HL-60 (cell line): Measurements from ENCODE around the gene BEND6.

Source experiments
- DNase-seq, 2 experiments: peaks; one replicate each; pipeline ENCODE4 v3.0.0-alpha.2; 2010 to 2020; ENCODE audit warnings: low read depth in 1 of 2, low spot score in 1 of 2
- H3K27ac ChIP-seq: fragments of 250-450 bp; sonication (Bioruptor Pico); replicated peaks from 2 replicates; pipeline ENCODE4 v1.5.1; 2020; ENCODE audit warnings: mild to moderate bottlenecking, moderate library complexity
- H3K27me3 ChIP-seq: fragments of 250-450 bp; sonication (Bioruptor Pico); 2 replicates; pipeline ENCODE4 v1.5.1; 2021; ENCODE audit warnings: mild to moderate bottlenecking, moderate library complexity; ENCODE audit not compliant: insufficient read depth, poor library complexity, severe bottlenecking
- H3K4me3 ChIP-seq: replicated peaks from 2 replicates; pipeline ENCODE4 v1.5.1; 2011; ENCODE audit warnings: mild to moderate bottlenecking, control low read depth, low read length; ENCODE audit not compliant: insufficient read depth
- CTCF ChIP-seq: IDR thresholded peaks from one replicate; pipeline ENCODE4 v1.5.1; 2011; ENCODE audit warnings: low read length, control low read depth, inconsistent platforms; ENCODE audit not compliant: insufficient read depth
- GABPA ChIP-seq: IDR thresholded peaks from 2 replicates; pipeline ENCODE4 v1.6.1; 2012; ENCODE audit warnings: low read depth
- POLR2AphosphoS5 ChIP-seq: IDR thresholded peaks from 2 replicates; pipeline ENCODE4 v1.6.1; 2012; ENCODE audit warnings: low read depth
- REST ChIP-seq: IDR thresholded peaks from 2 replicates; pipeline ENCODE4 v1.6.1; 2012; ENCODE audit warnings: low read depth; ENCODE audit not compliant: insufficient replicate concordance
- SPI1 ChIP-seq: IDR thresholded peaks from 2 replicates; pipeline ENCODE4 v1.6.1; 2012; ENCODE audit warnings: low read depth, mild to moderate bottlenecking, borderline replicate concordance

Gene BEND6

GRCh38 chr6:56914798-56915658 lies 39.9 kb upstream of the BEND6 start:
- Histone ChIP-seq H3K4me3 (no peak overlapping the region), H3K27ac (no peak overlapping the region), H3K27me3 (no peaks in the 10 kb centered on the region)
- DNase-seq = peak in 1 of 2 experiments; percentile 69
- TF ChIP-seq POLR2AphosphoS5 (no peak), SPI1 (peak; percentile 55; the same call in 1 of the 2 replicates), GABPA (no peak)

- no peak overlapping the region for H3K4me3 ChIP-seq
- DNase-seq = no peak
- no peak for TF ChIP-seq REST
- no peak for TF ChIP-seq GABPA
- no peak for TF ChIP-seq CTCF
- TF ChIP-seq SPI1 = no peak
- TF ChIP-seq POLR2AphosphoS5 = no peak
- no peak overlapping the region for H3K27ac ChIP-seq
- H3K27me3 ChIP-seq = no peaks in the 10 kb centered on the region
Observed at GRCh38 chr6:56915832-56916231, 39.1 kb upstream of the BEND6 start.

- TF ChIP-seq GABPA = no peak
- TF ChIP-seq SPI1 = no peak
- no peak for TF ChIP-seq POLR2AphosphoS5
- TF ChIP-seq CTCF = no peak
- no peak for TF ChIP-seq REST
- Histone ChIP-seq H3K4me3 (no peak overlapping the region), H3K27ac (no peak overlapping the region), H3K27me3 (no peaks in the 10 kb centered on the region)
- DNase-seq = no peak
Observed at GRCh38 chr6:56916849-56917551, 37.9 kb upstream of the BEND6 start.

- no peak overlapping the region for H3K27ac ChIP-seq
- no peak for DNase-seq
- no peak for TF ChIP-seq CTCF
- H3K4me3 ChIP-seq = no peak overlapping the region
- H3K27me3 ChIP-seq = no peaks in the 10 kb centered on the region
Observed at GRCh38 chr6:56922645-56923044, 32.3 kb upstream of the BEND6 start.
